ENCODE measurements around the gene PDZD4. TPM values are rescaled to one million over a fixed set of nuclear protein-coding genes. Genes with fewer than 3 reads are reported as not detected.

The PDZD4 gene
- total and polyA plus RNA-seq, 2 of the 4 experiments (the other 2 are of a cell fraction) = under 0.01 to 0.38 TPM

DNA sequence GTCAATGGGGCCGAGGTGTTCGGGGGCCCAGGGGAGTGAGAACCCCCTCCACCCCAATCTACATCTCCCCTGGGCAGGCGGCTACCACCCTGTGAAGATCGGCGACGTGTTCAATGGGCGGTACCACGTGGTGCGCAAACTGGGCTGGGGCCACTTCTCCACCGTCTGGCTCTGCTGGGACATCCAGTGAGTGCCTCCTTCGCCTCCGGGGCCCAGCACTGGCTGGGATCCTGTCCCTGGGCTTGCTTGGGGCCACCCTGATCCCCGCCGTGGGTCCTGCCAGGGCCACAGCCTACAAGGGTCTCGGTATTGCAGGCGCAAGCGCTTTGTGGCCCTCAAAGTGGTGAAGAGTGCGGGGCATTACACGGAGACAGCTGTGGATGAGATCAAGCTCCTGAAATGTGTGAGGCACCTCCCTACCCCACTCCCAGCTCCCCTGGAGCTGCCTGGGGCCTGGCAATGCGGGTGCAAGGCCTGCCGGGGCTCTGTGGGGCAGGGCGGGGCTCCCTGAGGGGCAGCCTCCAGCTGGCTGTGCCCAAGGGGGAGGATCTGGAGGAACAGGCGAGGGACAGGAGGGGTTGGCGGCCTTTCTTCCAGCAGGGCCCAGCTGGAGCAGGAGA lies 48.8 kb downstream of the PDZD4 start:
- peaks cover 7% of the 10 kb centered on the region; the same call in 1 of the 2 replicates for H3K36me3 ChIP-seq (ENCODE audit: control insufficient read depth, insufficient read depth, low read length)
- CTCF ChIA-PET = no interaction called here

More for the DNA sequence above, 48.8 kb downstream of the PDZD4 start:
- Histone ChIP-seq H2AK9ac (replicated peaks; ENCODE audit: low read depth, low read length, poor library complexity) (peak overlapping the region; percentile 24), H2AK5ac (ENCODE audit: low read depth, low read length) (no peak overlapping the region), H3K4me3 (ENCODE audit: insufficient read depth, low read depth, low read length) (no peak overlapping the region), H3K4me2 (ENCODE audit: low read depth, low read length) (no peak overlapping the region), H3K9ac (ENCODE audit: low read depth, low read length) (no peak overlapping the region), H4K8ac (ENCODE audit: low read depth in 2 of 2, low read length in 2 of 2) (no peak overlapping the region), H4K20me1 (ENCODE audit: insufficient read depth, low read length) (no peaks in the 10 kb centered on the region), H2AFZ (replicated peaks; ENCODE audit: low read length, poor library complexity) (peak overlapping the region; percentile 67), H3K9me1 (ENCODE audit: insufficient read depth, low read length) (no peaks in the 10 kb centered on the region), H3K79me1 (ENCODE audit: low read depth in 1 of 2, low read length in 2 of 2) (no peaks in the 10 kb centered on the region), H3K9me3 (ENCODE audit: control insufficient read depth, insufficient read depth, low read length) (no peaks in the 10 kb centered on the region; the same call in 1 of the 2 replicates), H3K14ac (replicated peaks; ENCODE audit: low read depth, low read length) (no peak overlapping the region), H3K18ac (ENCODE audit: low read depth, low read length) (no peak overlapping the region), H3K4ac (ENCODE audit: low read depth, low read length) (no peak overlapping the region), H3K23ac (ENCODE audit: low read depth, low read length) (no peak overlapping the region), H4K91ac (ENCODE audit: insufficient read depth, low read depth, low read length) (no peak overlapping the region), H2BK120ac (ENCODE audit: low read depth, low read length) (no peak overlapping the region), H2BK5ac (ENCODE audit: low read depth, low read length, poor library complexity, severe bottlenecking) (no peak overlapping the region), H4K5ac (ENCODE audit: low read depth, low read length) (no peak overlapping the region), H3K27me3 (ENCODE audit: control insufficient read depth, insufficient read depth, low read length) (no peaks in the 10 kb centered on the region), H2BK15ac (ENCODE audit: low read depth, low read length) (no peak overlapping the region), H2BK20ac (ENCODE audit: low read depth, low read length) (no peak overlapping the region), H3K56ac (ENCODE audit: extremely low read depth, insufficient read depth, low read length) (no peak overlapping the region), H3K4me1 (ENCODE audit: control insufficient read depth, insufficient read depth, low read length) (no peaks in the 10 kb centered on the region), H3K27ac (ENCODE audit: insufficient read depth, low read length) (no peak overlapping the region)
- no peak for DNase-seq
- POLR2A ChIA-PET (ENCODE audit: unreplicated experiment) = no interaction called here
- no TSS peak for BruUV-seq (replicated peaks)
- peak; percentile 4; the same call in 1 of the 2 replicates for ATAC-seq (ENCODE audit: low read depth)
- 78% methylated on average over 14 of the region's 24 CpGs; no CpG with 5 or more reads in 1 of the 2 experiments for WGBS, 2 experiments (ENCODE audit: extremely low coverage in 2 of 2, insufficient read length in 1 of 2)
- in situ Hi-C loops (cut with MboI; ENCODE audit: low sequenced_read_pairs) (no loop called here), intact Hi-C loops (cut with micrococcal nuclease) (no loop called here), dilution Hi-C loops (cut with HindIII; ENCODE audit: low sequenced_read_pairs, unreplicated experiment) (no loop called here)
- TF ChIP-seq CTCF (conservative IDR thresholded peaks at IDR 0.05; ENCODE audit: low read depth, low read length) (no peak), FOS (IDR thresholded peaks at IDR 0.05; ENCODE audit: low read depth, low read length) (no peak), RFX5 (IDR thresholded peaks at IDR 0.05; ENCODE audit: low read depth, low read length) (no peak), USF2 (IDR thresholded peaks at IDR 0.05; ENCODE audit: low read depth, low read length) (no peak), MXI1 (IDR thresholded peaks at IDR 0.05; ENCODE audit: borderline replicate concordance, low read depth, low read length) (no peak), BHLHE40 (IDR thresholded peaks at IDR 0.05; ENCODE audit: low read depth, low read length) (no peak), POLR2A (IDR thresholded peaks at IDR 0.05; ENCODE audit: low read depth, low read length) (no peak), CEBPB (IDR thresholded peaks at IDR 0.05; ENCODE audit: low read depth, low read length) (no peak), SMC3 (IDR thresholded peaks at IDR 0.05; ENCODE audit: low read depth, low read length) (no peak)

Measured in IMR-90 (cell line).